Muscle layer of colon (tissue), 2 donors: Measurements from ENCODE around the gene CSF2.

ENCODE experiments used
- H3K27ac ChIP-seq: one replicate; pipeline ENCODE4 v1.7.0; 2013; ENCODE audit warnings: low read depth, mild to moderate bottlenecking, low read length, moderate library complexity
- H3K27me3 ChIP-seq, 2 donors: one replicate each; pipeline ENCODE4 v1.7.0; 2013; ENCODE audit warnings: low read length in 2 of 2, mild to moderate bottlenecking in 2 of 2; ENCODE audit not compliant: insufficient read depth in 2 of 2, control insufficient read depth in 1 of 2
- H3K36me3 ChIP-seq: one replicate; pipeline ENCODE4 v1.7.0; 2013; ENCODE audit warnings: mild to moderate bottlenecking, low read length; ENCODE audit not compliant: insufficient read depth
- H3K4me1 ChIP-seq: one replicate; pipeline ENCODE4 v1.7.0; 2013; ENCODE audit warnings: mild to moderate bottlenecking, low read length; ENCODE audit not compliant: insufficient read depth
- H3K4me3 ChIP-seq, 2 donors: one replicate each; pipeline ENCODE4 v1.7.0; 2013; ENCODE audit warnings: low read length in 2 of 2, low read depth in 1 of 2, mild to moderate bottlenecking in 1 of 2, moderate library complexity in 1 of 2
- H3K9ac ChIP-seq: one replicate; pipeline ENCODE4 v1.7.0; 2013; ENCODE audit warnings: low read length
- H3K9me3 ChIP-seq: one replicate; pipeline ENCODE4 v1.7.0; 2013; ENCODE audit warnings: mild to moderate bottlenecking, low read length
- donor health status: abdominal sarcoma.
- donor health status: Adenocarcinoma of cecum.

CSF2 gene

DNA sequence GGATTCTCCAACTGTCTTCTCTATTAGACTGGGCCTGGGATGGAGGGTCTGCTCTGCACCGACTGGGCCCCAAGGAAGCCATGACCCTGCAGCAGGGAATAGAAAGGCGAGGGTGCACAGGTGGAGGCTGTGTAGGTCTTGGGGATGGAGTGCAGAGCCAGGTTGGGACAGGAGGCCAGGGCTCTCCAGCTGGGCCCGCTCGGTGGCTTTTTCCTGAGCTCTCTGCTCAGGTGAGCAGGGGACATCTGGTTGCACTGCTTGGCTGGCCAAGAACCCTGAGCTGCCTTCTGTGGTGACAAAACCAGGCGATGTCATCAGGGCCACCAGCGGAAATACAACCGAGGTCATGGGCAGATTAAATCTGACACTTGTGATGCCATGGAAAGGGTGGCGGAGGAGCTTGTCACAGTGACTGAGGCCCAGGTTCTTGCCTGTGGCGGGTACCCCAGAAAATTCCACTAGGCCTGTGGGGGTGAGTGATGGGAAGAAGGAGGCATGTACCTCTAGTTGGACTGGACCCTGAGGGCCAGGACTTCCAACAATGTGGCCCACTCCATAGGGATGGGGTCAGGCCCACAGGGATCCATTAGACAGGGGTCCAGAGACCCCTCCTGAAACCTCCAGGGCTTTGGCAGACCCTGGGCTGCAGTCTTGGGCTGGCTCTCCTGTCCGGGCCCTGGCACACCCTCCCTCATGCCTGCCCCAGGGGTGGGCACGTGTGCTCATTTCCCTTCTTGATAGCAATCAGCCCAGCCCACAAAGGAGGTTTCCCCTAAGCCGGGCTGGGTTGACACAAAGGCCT is 17.6 kb upstream of the CSF2 start:
- no peaks in the 10 kb centered on the region for H3K9me3 ChIP-seq
- no peaks in the 10 kb centered on the region for H3K36me3 ChIP-seq
- no peak overlapping the region for H3K4me3 ChIP-seq
- H3K27me3 ChIP-seq, result no peaks in the 10 kb centered on the region
- no peaks in the 10 kb centered on the region for H3K4me1 ChIP-seq
- no peak overlapping the region for H3K9ac ChIP-seq
- H3K27ac ChIP-seq, result no peak overlapping the region

DNA sequence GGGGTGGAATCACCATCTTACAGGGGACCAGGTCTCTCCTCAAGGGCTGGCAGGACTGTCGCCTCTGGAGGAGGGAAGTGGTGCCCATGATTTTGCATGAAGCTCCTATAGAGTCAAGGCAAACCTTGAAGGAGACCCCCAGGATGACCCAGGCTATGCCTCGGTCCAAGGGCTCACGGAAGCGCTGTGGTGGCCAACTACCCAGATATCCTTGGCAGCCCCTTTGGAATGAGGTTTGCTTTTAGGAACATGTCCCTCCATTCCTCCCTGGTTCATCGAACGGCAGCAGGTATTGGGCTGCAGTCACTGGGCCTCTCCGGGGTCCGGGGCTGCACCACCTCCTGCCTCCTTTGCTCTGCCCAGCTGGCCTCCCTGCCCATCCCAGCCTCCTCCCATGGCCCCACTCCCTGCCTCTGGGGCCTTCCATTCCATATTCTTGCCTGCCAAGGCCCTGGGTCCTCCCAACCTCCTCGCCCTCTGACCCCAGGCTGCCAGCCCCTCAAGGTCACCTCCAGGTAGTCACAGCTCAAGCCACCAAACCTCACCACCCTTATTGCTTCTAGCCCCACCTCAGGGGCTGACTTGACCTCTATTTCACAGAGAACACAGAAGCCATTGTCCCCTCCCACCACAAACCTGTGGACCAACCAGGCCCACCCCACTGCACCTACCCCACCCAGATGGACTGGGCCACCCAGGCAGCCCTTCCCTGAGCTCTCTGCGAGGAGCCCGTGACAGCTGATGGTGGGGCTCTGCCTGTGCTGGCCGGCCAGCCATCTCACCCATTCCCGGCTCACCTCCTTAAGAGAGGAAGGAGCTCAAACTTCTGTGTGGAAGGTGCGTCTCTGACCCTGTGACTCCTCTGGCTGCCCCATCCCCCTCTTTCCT is 16.7 kb upstream of the CSF2 start:
- no peaks in the 10 kb centered on the region for H3K4me1 ChIP-seq
- no peaks in the 10 kb centered on the region for H3K36me3 ChIP-seq
- H3K9me3 ChIP-seq, result no peaks in the 10 kb centered on the region
- no peaks in the 10 kb centered on the region for H3K27me3 ChIP-seq
- H3K4me3 ChIP-seq, result no peak overlapping the region
- H3K27ac ChIP-seq, result no peak overlapping the region
- H3K9ac ChIP-seq, result no peak overlapping the region

DNA sequence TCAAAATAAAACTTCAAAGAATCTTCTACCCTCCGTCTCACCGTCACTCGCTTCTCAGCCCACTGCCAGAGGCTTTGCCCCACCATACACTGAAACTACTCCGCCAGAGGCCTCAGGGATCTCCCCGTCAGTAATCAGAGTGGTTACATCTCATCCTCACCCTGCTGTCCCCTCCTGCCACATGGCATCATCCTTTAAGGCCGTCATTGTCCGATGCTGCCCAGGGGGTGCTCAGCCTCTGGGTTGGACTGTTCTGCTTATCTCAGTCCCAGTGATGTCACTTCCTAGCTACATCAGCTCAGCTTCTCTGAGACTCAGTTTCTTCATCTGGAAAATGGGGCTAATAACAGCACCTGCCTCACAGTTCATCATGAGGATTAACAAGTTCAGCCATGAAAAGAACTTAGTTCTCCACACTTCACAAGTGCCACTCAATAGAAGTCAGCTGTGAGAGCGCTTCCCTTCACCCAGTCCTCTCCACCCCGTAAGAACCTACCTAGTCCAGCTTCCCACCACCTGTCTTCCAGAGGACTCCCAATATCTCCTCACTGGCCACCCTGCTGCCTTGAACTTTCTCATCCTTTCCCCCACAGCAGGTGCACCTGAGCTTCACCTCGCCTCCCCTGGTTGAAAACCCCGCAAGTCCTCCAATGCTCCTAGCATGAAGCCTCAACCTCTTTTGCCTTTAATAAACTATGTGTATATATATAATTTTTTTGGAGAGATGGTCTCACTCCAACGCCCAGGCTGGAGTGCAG is 15.9 kb upstream of the CSF2 start:
- no peaks in the 10 kb centered on the region for H3K36me3 ChIP-seq
- H3K4me3 ChIP-seq, result no peak overlapping the region
- H3K4me1 ChIP-seq, result no peaks in the 10 kb centered on the region
- H3K9me3 ChIP-seq, result no peaks in the 10 kb centered on the region
- H3K27ac ChIP-seq, result no peak overlapping the region
- no peak overlapping the region for H3K9ac ChIP-seq
- H3K27me3 ChIP-seq, result no peaks in the 10 kb centered on the region

DNA sequence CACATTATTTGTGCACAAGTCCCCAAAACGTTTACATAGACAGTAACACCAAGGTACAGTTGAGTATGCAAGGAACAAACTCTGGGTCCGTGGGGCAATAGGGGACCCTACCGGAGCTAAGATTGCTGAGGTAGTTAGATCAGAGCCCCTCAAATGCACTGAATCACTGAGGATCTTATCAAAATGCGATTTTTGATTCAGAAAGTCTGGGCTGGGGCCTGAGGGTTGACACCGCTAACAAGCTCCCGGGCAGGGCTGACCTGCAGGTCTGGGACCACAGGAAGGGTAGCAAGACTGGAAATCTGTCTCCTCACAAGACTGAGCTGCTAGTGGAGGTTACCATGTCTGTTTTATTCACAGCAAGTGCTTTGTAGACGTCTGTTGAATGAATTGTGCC is 14.9 kb upstream of the CSF2 start:
- no peaks in the 10 kb centered on the region for H3K4me1 ChIP-seq
- no peaks in the 10 kb centered on the region for H3K27me3 ChIP-seq
- H3K36me3 ChIP-seq, result no peaks in the 10 kb centered on the region
- H3K27ac ChIP-seq, result no peak overlapping the region
- H3K4me3 ChIP-seq, result no peak overlapping the region
- no peaks in the 10 kb centered on the region for H3K9me3 ChIP-seq
- H3K9ac ChIP-seq, result no peak overlapping the region

DNA sequence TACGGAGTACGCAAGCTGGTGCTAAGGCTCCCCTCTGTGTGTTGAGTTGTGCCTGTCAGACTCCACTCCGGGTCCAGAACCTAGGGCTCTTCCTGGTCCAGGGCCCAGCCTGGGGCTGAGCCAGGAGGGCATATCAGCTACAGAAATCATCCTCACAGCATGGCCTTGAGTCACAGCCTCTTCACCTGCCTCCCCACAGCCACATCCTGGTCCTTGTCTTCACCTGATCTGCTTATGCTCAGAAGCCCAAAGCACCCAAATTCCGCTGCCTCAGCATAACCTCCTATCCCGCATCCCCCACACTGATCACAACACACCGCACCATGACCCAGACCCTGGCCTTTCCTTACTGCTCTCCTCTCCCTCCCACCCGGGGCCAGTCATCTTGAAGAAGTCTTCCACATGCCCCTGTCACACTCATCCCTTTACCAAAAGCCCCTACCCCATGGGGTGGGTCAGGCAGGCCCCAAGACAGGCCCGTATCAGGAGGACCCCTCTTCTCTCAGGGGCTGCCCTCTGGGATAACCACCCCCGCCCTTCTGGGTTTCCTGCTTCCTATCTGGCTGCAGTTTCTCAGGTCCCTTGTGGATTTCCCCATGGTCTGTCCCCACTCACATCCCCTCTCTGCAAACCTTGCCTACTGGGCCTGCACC is 14.4 kb upstream of the CSF2 start:
- Histone ChIP-seq H3K4me1 (no peaks in the 10 kb centered on the region), H3K9ac (no peak overlapping the region), H3K27ac (no peak overlapping the region), H3K9me3 (no peaks in the 10 kb centered on the region), H3K27me3 (no peaks in the 10 kb centered on the region), H3K4me3 (no peak overlapping the region), H3K36me3 (no peaks in the 10 kb centered on the region)

DNA sequence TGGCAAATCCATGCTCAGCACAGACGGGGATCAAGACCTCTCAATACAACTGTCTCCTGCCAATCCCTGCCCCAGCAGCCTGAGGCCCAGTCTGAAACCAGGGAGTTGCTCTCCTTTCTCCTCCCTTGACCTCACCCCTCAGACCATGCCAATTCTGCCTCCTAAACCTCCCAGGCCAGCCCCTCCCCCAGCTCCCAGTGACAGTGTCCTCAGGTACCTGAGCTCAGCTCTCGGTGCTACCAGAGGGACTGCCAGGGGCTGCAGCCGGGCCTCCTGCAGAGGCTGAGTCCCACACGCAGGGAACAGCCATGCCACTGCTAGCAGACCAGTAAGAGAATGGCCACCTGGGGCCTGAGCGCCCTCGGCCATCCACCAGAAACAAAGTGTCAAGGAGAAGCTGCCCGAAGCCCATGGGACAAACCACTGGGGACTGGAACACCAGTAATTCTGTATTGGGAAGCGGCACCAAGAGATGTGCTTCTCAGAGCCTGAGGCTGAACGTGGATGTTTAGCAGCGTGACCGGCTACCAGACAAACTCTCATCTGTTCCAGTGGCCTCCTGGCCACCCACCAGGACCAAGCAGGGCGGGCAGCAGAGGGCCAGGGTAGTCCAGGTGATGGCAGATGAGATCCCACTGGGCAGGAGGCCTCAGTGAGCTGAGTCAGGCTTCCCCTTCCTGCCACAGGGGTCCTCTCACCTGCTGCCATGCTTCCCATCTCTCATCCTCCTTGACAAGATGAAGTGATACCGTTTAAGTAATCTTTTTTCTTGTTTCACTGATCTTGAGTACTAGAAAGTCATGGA is 13.7 kb upstream of the CSF2 start:
- Histone ChIP-seq H3K4me3 (no peak overlapping the region), H3K9ac (no peak overlapping the region), H3K36me3 (no peaks in the 10 kb centered on the region), H3K27ac (no peak overlapping the region), H3K4me1 (no peaks in the 10 kb centered on the region), H3K9me3 (no peaks in the 10 kb centered on the region), H3K27me3 (no peaks in the 10 kb centered on the region)

DNA sequence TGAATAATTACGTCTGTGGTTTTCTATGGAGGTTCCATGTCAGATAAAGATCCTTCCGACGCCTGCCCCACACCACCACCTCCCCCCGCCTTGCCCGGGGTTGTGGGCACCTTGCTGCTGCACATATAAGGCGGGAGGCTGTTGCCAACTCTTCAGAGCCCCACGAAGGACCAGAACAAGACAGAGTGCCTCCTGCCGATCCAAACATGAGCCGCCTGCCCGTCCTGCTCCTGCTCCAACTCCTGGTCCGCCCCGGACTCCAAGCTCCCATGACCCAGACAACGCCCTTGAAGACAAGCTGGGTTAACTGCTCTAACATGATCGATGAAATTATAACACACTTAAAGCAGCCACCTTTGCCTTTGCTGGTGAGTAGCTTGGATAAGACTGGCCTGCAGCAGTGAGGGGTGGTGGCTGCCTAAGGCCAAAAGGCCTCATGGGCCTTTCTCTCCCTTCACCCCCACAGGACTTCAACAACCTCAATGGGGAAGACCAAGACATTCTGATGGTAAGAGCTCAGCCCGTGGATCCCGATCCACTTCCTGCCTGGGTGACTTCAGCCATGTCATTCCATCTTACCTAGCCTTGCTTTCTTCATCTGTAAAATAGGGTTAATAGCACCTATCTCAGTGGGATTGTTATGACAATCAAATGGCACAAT is 13.0 kb upstream of the CSF2 start, which contains the start of gene IL3:
Gene IL3, plus strand, starts transcription at position 155 of the 661 bp plus-strand sequence. Its CDS starts 52 bp downstream, at position 207.
- H3K36me3 ChIP-seq, result no peaks in the 10 kb centered on the region

DNA sequence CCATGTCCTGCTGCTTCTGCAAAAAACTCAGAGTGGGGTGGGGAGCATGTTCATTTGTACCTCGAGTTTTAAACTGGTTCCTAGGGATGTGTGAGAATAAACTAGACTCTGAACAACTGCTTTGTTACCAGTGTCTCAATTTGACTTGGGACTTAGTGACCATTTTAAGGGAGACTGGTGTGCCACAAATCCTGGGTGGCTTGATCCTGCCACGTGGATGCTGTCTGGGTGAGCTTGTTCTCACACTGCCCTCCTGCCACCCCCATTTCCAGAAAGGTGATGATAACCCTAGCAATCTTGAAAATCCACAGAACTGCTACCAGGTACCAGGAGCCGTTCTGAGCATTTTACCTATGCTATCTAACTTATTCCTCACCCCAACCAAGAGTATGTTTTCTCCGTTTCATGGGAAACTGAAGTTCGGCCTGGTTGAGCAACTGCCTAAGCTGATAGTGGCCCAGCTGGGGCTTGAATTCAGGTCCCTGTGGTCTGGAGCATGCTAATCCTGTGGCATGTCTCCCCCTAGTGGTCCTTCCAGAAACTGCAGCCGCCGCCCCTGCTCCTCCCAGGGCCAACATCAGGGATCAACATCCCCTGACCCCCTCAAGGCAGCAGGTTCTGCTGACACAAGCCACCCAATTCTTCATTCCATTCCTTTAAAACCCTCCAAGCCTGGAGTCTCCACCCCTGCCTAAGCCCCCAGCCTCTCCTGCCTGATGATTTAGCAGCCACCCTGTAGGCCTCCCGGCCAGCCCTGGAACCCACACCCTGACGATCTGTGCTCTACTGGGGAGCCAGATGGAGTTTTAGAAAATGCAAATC is 10.3 kb upstream of the CSF2 start:
- Histone ChIP-seq H3K27me3 (no peaks in the 10 kb centered on the region), H3K27ac (no peak overlapping the region), H3K36me3 (no peaks in the 10 kb centered on the region), H3K4me3 (no peak overlapping the region), H3K4me1 (no peaks in the 10 kb centered on the region), H3K9me3 (no peaks in the 10 kb centered on the region), H3K9ac (no peak overlapping the region)

More for the DNA sequence above, 13.0 kb upstream of the CSF2 start, which contains the start of gene IL3:
- no peak within 1 kb of the TSS for H3K9ac ChIP-seq
- H3K27me3 ChIP-seq, result no peaks in the 10 kb centered on the region
- H3K9me3 ChIP-seq, result no peaks in the 10 kb centered on the region
- no peak within 1 kb of the TSS for H3K27ac ChIP-seq
- no peaks in the 10 kb centered on the region for H3K4me1 ChIP-seq
- H3K4me3 ChIP-seq, result no peak within 1 kb of the TSS

DNA sequence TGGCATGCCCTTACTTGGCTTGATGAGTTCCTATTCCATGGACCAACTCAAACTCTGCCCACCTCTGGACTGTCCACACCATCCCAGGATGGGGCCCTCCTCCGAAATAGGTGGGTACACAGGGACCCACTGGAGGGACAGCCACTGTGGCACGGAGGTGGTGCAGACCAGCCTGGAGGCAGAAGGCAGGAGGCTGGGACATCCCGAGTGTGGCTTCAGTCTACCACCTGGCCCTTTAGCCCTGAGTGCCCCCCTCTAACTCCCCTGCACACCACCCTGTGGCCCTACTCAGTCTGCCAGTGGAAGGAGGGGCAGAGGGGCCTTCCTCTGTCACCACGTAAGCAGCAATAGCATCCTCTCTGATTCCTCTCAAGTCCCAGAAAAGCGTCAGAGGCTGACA is 9.4 kb upstream of the CSF2 start:
- no peak overlapping the region for H3K9ac ChIP-seq
- no peak overlapping the region for H3K4me3 ChIP-seq
- H3K9me3 ChIP-seq, result no peaks in the 10 kb centered on the region
- no peaks in the 10 kb centered on the region for H3K27me3 ChIP-seq
- no peaks in the 10 kb centered on the region for H3K36me3 ChIP-seq
- H3K27ac ChIP-seq, result no peak overlapping the region
- no peaks in the 10 kb centered on the region for H3K4me1 ChIP-seq
